GM18508 (cell line): ENCODE results near the gene PHLPP2.
"Not testable (repeated sequence)": the region's sequence is repeated elsewhere in the genome, so short reads cannot be mapped to it uniquely, and the experiment has no call there.

ENCODE experiments used
- ATAC-seq: cut with Tn5 transposase; IDR thresholded peaks from one replicate; pipeline ENCODE4 v1.9.1; 2021; ENCODE audit warnings: moderate number of reproducible peaks; ENCODE audit not compliant: insufficient read depth, unreplicated experiment

PHLPP2 gene

GRCh38 chr16:71625113-71625850 is 99.2 kb downstream of the PHLPP2 start:
- no peak for ATAC-seq

GRCh38 chr16:71623597-71623996 is 100.9 kb downstream of the PHLPP2 start:
- no peak for ATAC-seq

- no peak for ATAC-seq
These were observed 102.4 kb downstream of the PHLPP2 start for GRCh38 chr16:71622088-71622487.

- ATAC-seq = no peak
These were observed 106.1 kb downstream of the PHLPP2 start for GRCh38 chr16:71618429-71618828.

- ATAC-seq = not testable (repeated sequence)
These were observed 109.5 kb downstream of the PHLPP2 start for GRCh38 chr16:71614956-71615355.

GRCh38 chr16:71610936-71611871 is 113.3 kb downstream of the PHLPP2 start:
- ATAC-seq = no peak

- ATAC-seq = no peak
These were observed 114.1 kb downstream of the PHLPP2 start for GRCh38 chr16:71610447-71610846.

GRCh38 chr16:71609066-71609465 is 115.4 kb downstream of the PHLPP2 start:
- ATAC-seq = no peak

GRCh38 chr16:71600822-71601221 is 123.7 kb downstream of the PHLPP2 start:
- no peak for ATAC-seq

GRCh38 chr16:71598426-71598825 is 126.1 kb downstream of the PHLPP2 start:
- not testable (repeated sequence) for ATAC-seq

GRCh38 chr16:71595340-71595826 is 129.1 kb downstream of the PHLPP2 start:
- not testable (repeated sequence) for ATAC-seq
